ENCODE measurements around the gene WDR82. TPM values are rescaled to one million over a fixed set of nuclear protein-coding genes. Genes with fewer than 3 reads are reported as not detected.

The WDR82 gene
- total and polyA plus RNA-seq, 9 of the 15 experiments (the other 6 are each of a cell fraction or from before 2014, with no cell fraction given) = 6.4 to 62.9 (median 37.1) TPM

- TF ChIP-seq RCOR1 (IDR thresholded peaks at IDR 0.05; ENCODE audit: borderline replicate concordance in 1 of 2, low read depth in 2 of 2, low read length in 2 of 2) = peak in 1 of 2 experiments; percentile 71; a peak in 1 of 4 replicates
- TF ChIP-seq MAFK (IDR thresholded peaks at IDR 0.05; ENCODE audit: low read length) = no peak
- TF ChIP-seq MAX (CRISPR knock-in tag; IDR thresholded peaks at IDR 0.05) = peak; percentile 41; the same call in 1 of the 2 replicates
- TF ChIP-seq GTF2E2 (tag; IDR thresholded peaks at IDR 0.05) = no peak
- TF ChIP-seq HMGN3 (IDR thresholded peaks at IDR 0.05; ENCODE audit: borderline replicate concordance, extremely low read depth, insufficient read length, low read depth, low read length) = peak; percentile 84
- 0 out of 4 replicates have a peak, but pooled peaks of 1 of the 2 experiments have one; percentile 14 for TF ChIP-seq TEAD1 (CRISPR knock-in tag; IDR thresholded peaks at IDR 0.05)
- peak; percentile 64; the same call in 1 of the 2 replicates for TF ChIP-seq SMARCC2 (IDR thresholded peaks at IDR 0.05; ENCODE audit: low read depth)
- peak; percentile 61 for TF ChIP-seq JUND (IDR thresholded peaks at IDR 0.05; ENCODE audit: borderline replicate concordance, low read depth, low read length)
- peak; percentile 3; the same call in 1 of the 3 replicates for TF ChIP-seq JUND (tag; IDR thresholded peaks at IDR 0.05; ENCODE audit: borderline replicate concordance, low read depth, low read length)
- 0 out of 2 replicates have a peak, but pooled peaks have one; percentile 15 for TF ChIP-seq ZNF134 (CRISPR knock-in tag; conservative IDR thresholded peaks at IDR 0.05)
- TF ChIP-seq ATF7 (IDR thresholded peaks at IDR 0.05) = peak; percentile 45; the same call in 1 of the 2 replicates
- TF ChIP-seq ZBTB2 (IDR thresholded peaks at IDR 0.05) = peak; percentile 62; the same call in 1 of the 2 replicates
- peak; percentile 95 for TF ChIP-seq MITF (IDR thresholded peaks at IDR 0.05)
- no peak for TF ChIP-seq STAG1 (CRISPR knock-in tag; IDR thresholded peaks at IDR 0.05; ENCODE audit: borderline replicate concordance)
- TF ChIP-seq SMARCE1 (IDR thresholded peaks at IDR 0.05) = peak; percentile 82
- TF ChIP-seq PRDM10 (IDR thresholded peaks at IDR 0.05; ENCODE audit: partially characterized antibody) = peak; percentile 62
- TF ChIP-seq SP1 (CRISPR knock-in tag; IDR thresholded peaks at IDR 0.05) = peak; percentile 58; the same call in 1 of the 2 replicates
- peak; percentile 33; the same call in 1 of the 2 replicates for TF ChIP-seq RBFOX2 (IDR thresholded peaks at IDR 0.05; ENCODE audit: low read depth, low read length)
- no peak for TF ChIP-seq HINFP (tag; conservative IDR thresholded peaks at IDR 0.05; ENCODE audit: low read depth)
Measured at GRCh38 chr3:52299879-52300611, 21.6 kb upstream of the WDR82 start (continued).
